SIG-M5 treated with dmso at 0.1 percent for 504 hours (cell line): Measurements from ENCODE around the gene NOL3.

Source experiments
- DNase-seq: peaks from one replicate; lab custom pipeline; 2025; ENCODE audit not compliant: unreplicated experiment; lab: John Stamatoyannopoulos, UW

NOL3 gene

GRCh38 chr16:67169642-67170167 is 633 bp upstream of the NOL3 start:
- DNase-seq = no peak

GRCh38 chr16:67170949-67171649 is 761 bp downstream of the NOL3 start:
- no peak for DNase-seq

GRCh38 chr16:67173323-67173722 is 3.0 kb downstream of the NOL3 start:
- DNase-seq = no peak

- DNase-seq = peak; percentile 66
Measured at GRCh38 chr16:67173808-67174705, 3.7 kb downstream of the NOL3 start.

GRCh38 chr16:67174706-67175231 is 4.4 kb downstream of the NOL3 start:
- no peak for DNase-seq

GRCh38 chr16:67176662-67177061 is 6.3 kb downstream of the NOL3 start:
- no peak for DNase-seq

- DNase-seq = peak; percentile 40
Measured at GRCh38 chr16:67177743-67178699, 7.7 kb downstream of the NOL3 start.

- DNase-seq = no peak
Measured at GRCh38 chr16:67179421-67180080, 9.2 kb downstream of the NOL3 start.

GRCh38 chr16:67180166-67180565 is 9.8 kb downstream of the NOL3 start:
- DNase-seq = no peak

- DNase-seq = no peak
Measured at GRCh38 chr16:67181346-67181745, 11.0 kb downstream of the NOL3 start.

- DNase-seq = no peak
Measured at GRCh38 chr16:67182288-67182687, 11.9 kb downstream of the NOL3 start.

- no peak for DNase-seq
Measured at GRCh38 chr16:67183284-67183626, 12.9 kb downstream of the NOL3 start.

GRCh38 chr16:67183627-67184452 is 13.5 kb downstream of the NOL3 start, which contains the start of gene MATCAP1:
TSS of gene MATCAP1 (minus strand) at chr16:67183963. CDS start at chr16:67180610, 3,353 bp downstream.
- DNase-seq = peak; percentile 99

GRCh38 chr16:67184453-67184994 is 14.2 kb downstream of the NOL3 start:
- DNase-seq = no peak

- peak; percentile 71 for DNase-seq
Measured at GRCh38 chr16:67184995-67185650, 14.8 kb downstream of the NOL3 start.

- DNase-seq = no peak
Measured at GRCh38 chr16:67185651-67186134, 15.4 kb downstream of the NOL3 start.

GRCh38 chr16:67186550-67186950 is 16.2 kb downstream of the NOL3 start:
- DNase-seq = no peak

- no peak for DNase-seq
Measured at GRCh38 chr16:67187175-67187890, 17.0 kb downstream of the NOL3 start.
